ENCODE data around the gene CROCC2. TPM values are rescaled to one million over a fixed set of nuclear protein-coding genes. Genes with fewer than 3 reads are reported as not detected.

CROCC2 gene
- polyA plus RNA-seq, 1 of the 3 experiments (the other 2 are of a cell fraction) = not detected

- Histone ChIP-seq H3K36me3 (replicated peaks in 1 of 2; ENCODE audit: control insufficient read depth in 1 of 2, insufficient read depth in 2 of 2, low read length in 1 of 2) (no peaks in the 10 kb centered on the region), H3K9me2 (no peaks in the 10 kb centered on the region), H3K9me3 (no peaks in the 10 kb centered on the region), H3K27me3 (ENCODE audit: insufficient read depth) (no peaks in the 10 kb centered on the region), H3K9ac (no peak overlapping the region), H2AFZ (ENCODE audit: low read depth) (no peak overlapping the region), H3K4me2 (no peak overlapping the region), H3K79me2 (ENCODE audit: insufficient read depth) (no peaks in the 10 kb centered on the region), H4K20me1 (ENCODE audit: insufficient read depth) (no peaks in the 10 kb centered on the region), H3F3A (replicated peaks; ENCODE audit: insufficient read depth) (no peaks in the 10 kb centered on the region), H3K4me1 (ENCODE audit: control insufficient read depth in 1 of 2, insufficient read depth in 2 of 2, low read depth in 1 of 2, low read length in 1 of 2) (peaks cover 0 to 27% of the 10 kb centered on the region in 2 experiments; a peak in 1 of 4 replicates), H3K27ac (ENCODE audit: low read depth in 2 of 2, low read length in 1 of 2) (no peak overlapping the region), H3K4me3 (ENCODE audit: low read depth in 2 of 2, low read length in 1 of 2) (no peak overlapping the region)
- ChIA-PET CTCF (interaction anchor here (0.7 to 4.1 kb wide), 6 partner anchors 9 to 181 kb away, joined by 3 to 29 read pairs (median 5); partner anchors contain the start of gene CROCC2), POLR2A (no interaction called here)
- 55% methylated on average over 8 of the region's 23 CpGs for WGBS (ENCODE audit: low lambda C conversion rate)
- DNase-seq = no peak
- TF ChIP-seq EP300 (IDR thresholded peaks at IDR 0.05; ENCODE audit: borderline replicate concordance in 1 of 2, low read depth in 1 of 2, low read length in 1 of 2) = no peak
- no peak for TF ChIP-seq ZBTB33 (IDR thresholded peaks at IDR 0.05; ENCODE audit: borderline replicate concordance, low read depth)
- no peak for TF ChIP-seq MAX (IDR thresholded peaks at IDR 0.05; ENCODE audit: low read depth)
- no peak for TF ChIP-seq RCOR1 (IDR thresholded peaks at IDR 0.05; ENCODE audit: low read length)
- TF ChIP-seq REST (IDR thresholded peaks at IDR 0.05; ENCODE audit: low read depth, low read length) = no peak
- no peak for TF ChIP-seq NFIC (IDR thresholded peaks at IDR 0.05; ENCODE audit: borderline replicate concordance)
- TF ChIP-seq FOXJ3 (CRISPR knock-in tag; IDR thresholded peaks at IDR 0.05) = no peak
- no peak for TF ChIP-seq SMC3 (IDR thresholded peaks at IDR 0.05; ENCODE audit: low read depth, low read length)
- TF ChIP-seq ELF1 (IDR thresholded peaks at IDR 0.05) = no peak
- TF ChIP-seq RAD21 (IDR thresholded peaks at IDR 0.05; ENCODE audit: low read length) = no peak
- TF ChIP-seq FOXM1 (IDR thresholded peaks at IDR 0.05; ENCODE audit: low read depth) = no peak
- TF ChIP-seq RXRA (IDR thresholded peaks at IDR 0.05; ENCODE audit: borderline replicate concordance, low read depth) = no peak
- TF ChIP-seq POLR2AphosphoS5 (IDR thresholded peaks at IDR 0.05; ENCODE audit: low read depth, low read length) = no peak
- no peak for TF ChIP-seq RFX5 (IDR thresholded peaks at IDR 0.05; ENCODE audit: low read length)
- no peak for TF ChIP-seq NRF1 (IDR thresholded peaks at IDR 0.05; ENCODE audit: low read depth, low read length)
- TF ChIP-seq MEF2A (IDR thresholded peaks at IDR 0.05; ENCODE audit: borderline replicate concordance, low read depth) = no peak
- TF ChIP-seq PBX3 (IDR thresholded peaks at IDR 0.05) = no peak
- TF ChIP-seq CTCF (IDR thresholded peaks at IDR 0.05) = no peak
- TF ChIP-seq YY1 (IDR thresholded peaks at IDR 0.05; ENCODE audit: low read depth) = no peak
- TF ChIP-seq TAF1 (IDR thresholded peaks at IDR 0.05; ENCODE audit: borderline replicate concordance, low read depth, low read length) = no peak
Measured at GRCh38 chr2:240896871-240897692, 9.1 kb upstream of the CROCC2 start.
